IMR-90 (cell line): ENCODE measurements around the gene ATP2C2. TPM values are rescaled to one million over a fixed set of nuclear protein-coding genes. Genes with fewer than 3 reads are reported as not detected.

Source experiments
- ATAC-seq: fragments of 200-7000 bp; cut with Tn5 transposase; 2 replicates; pipeline ENCODE4 v1.9.1; 2020; ENCODE audit warnings: low read depth, mild to moderate bottlenecking, moderate library complexity
- BruUV-seq: library from RNA; stranded (reverse); fragments of 400-500 nt; replicated peaks from 2 replicates; lab custom pipeline; 2021; lab: Mats Ljungman, UMichigan
- CTCF ChIA-PET: fragments of 300-600 bp; formaldehyde crosslinking; extraction: SDS; loops from one replicate; lab custom pipeline; 2021; ENCODE audit warnings: antibody characterized with exemption; lab: Yijun Ruan, JAX
- POLR2A ChIA-PET: fragments of 300-600 bp; sonication (Branson Sonifier 250); formaldehyde crosslinking; loops from one replicate; lab custom pipeline; 2022; ENCODE audit warnings: antibody characterized with exemption; ENCODE audit not compliant: unreplicated experiment; lab: Charles Lee
- DNase-seq: peaks from one replicate; pipeline ENCODE4 v3.0.0; 2013
- H2AFZ ChIP-seq: replicated peaks from 2 replicates; pipeline ENCODE3; 2013; ENCODE audit warnings: low read length, mild to moderate bottlenecking; ENCODE audit not compliant: poor library complexity
- H2AK5ac ChIP-seq: 2 replicates; pipeline ENCODE4 v1.6.1; 2013; ENCODE audit warnings: low read depth, low read length, inconsistent platforms
- H2AK9ac ChIP-seq: replicated peaks from 2 replicates; pipeline ENCODE3; 2013; ENCODE audit warnings: mild to moderate bottlenecking, low read depth, low read length, moderate library complexity; ENCODE audit not compliant: poor library complexity
- H2BK120ac ChIP-seq: 2 replicates; pipeline ENCODE4 v1.6.1; 2013; ENCODE audit warnings: low read depth, low read length, inconsistent platforms
- H2BK15ac ChIP-seq: 3 replicates; pipeline ENCODE4 v1.6.1; 2013; ENCODE audit warnings: low read depth, low read length, inconsistent platforms
- H2BK20ac ChIP-seq: 2 replicates; pipeline ENCODE4 v1.6.1; 2013; ENCODE audit warnings: low read depth, mild to moderate bottlenecking, inconsistent platforms, low read length, moderate library complexity
- H2BK5ac ChIP-seq: 2 replicates; pipeline ENCODE4 v1.6.1; 2013; ENCODE audit warnings: mild to moderate bottlenecking, low read depth, low read length, inconsistent platforms; ENCODE audit not compliant: poor library complexity, severe bottlenecking
- H3K14ac ChIP-seq: replicated peaks from 2 replicates; pipeline ENCODE4 v1.6.1; 2013; ENCODE audit warnings: low read depth, low read length, inconsistent platforms
- H3K18ac ChIP-seq: 2 replicates; pipeline ENCODE4 v1.6.1; 2013; ENCODE audit warnings: low read depth, low read length, control low read depth
- H3K23ac ChIP-seq: 2 replicates; pipeline ENCODE4 v1.6.1; 2013; ENCODE audit warnings: low read depth, low read length, inconsistent platforms
- H3K27ac ChIP-seq: 2 replicates; pipeline ENCODE4 v1.5.1; 2013; ENCODE audit warnings: mild to moderate bottlenecking, control low read depth, low read length; ENCODE audit not compliant: insufficient read depth
- H3K27me3 ChIP-seq: 2 replicates; pipeline ENCODE4 v1.6.1; 2013; ENCODE audit warnings: low read length; ENCODE audit not compliant: control insufficient read depth, insufficient read depth
- H3K36me3 ChIP-seq: 2 replicates; pipeline ENCODE4 v1.6.1; 2013; ENCODE audit warnings: low read length, mixed read lengths; ENCODE audit not compliant: control insufficient read depth, insufficient read depth
- H3K4ac ChIP-seq: 2 replicates; pipeline ENCODE4 v1.6.1; 2013; ENCODE audit warnings: low read depth, low read length, inconsistent platforms
- H3K4me1 ChIP-seq: 2 replicates; pipeline ENCODE4 v1.6.1; 2013; ENCODE audit warnings: low read length, mixed read lengths; ENCODE audit not compliant: control insufficient read depth, insufficient read depth
- H3K4me2 ChIP-seq: 2 replicates; pipeline ENCODE4 v1.6.1; 2013; ENCODE audit warnings: low read depth, mild to moderate bottlenecking, control low read depth, low read length, moderate library complexity
- H3K4me3 ChIP-seq: 2 replicates; pipeline ENCODE4 v1.5.1; 2013; ENCODE audit warnings: low read depth, mild to moderate bottlenecking, control low read depth, low read length, moderate library complexity; ENCODE audit not compliant: insufficient read depth
- H3K56ac ChIP-seq: 2 replicates; pipeline ENCODE4 v1.6.1; 2013; ENCODE audit warnings: low read length, inconsistent platforms; ENCODE audit not compliant: insufficient read depth; ENCODE audit errors: extremely low read depth
- H3K79me1 ChIP-seq, 2 experiments: 2 replicates each; pipeline ENCODE4 v1.6.1; 2013; ENCODE audit warnings: low read length in 2 of 2, inconsistent platforms in 1 of 2, low read depth in 1 of 2
- H3K9ac ChIP-seq: 2 replicates; pipeline ENCODE4 v1.6.1; 2013; ENCODE audit warnings: low read depth, low read length, control low read depth
- H3K9me1 ChIP-seq: 2 replicates; pipeline ENCODE4 v1.6.1; 2013; ENCODE audit warnings: low read length, inconsistent platforms; ENCODE audit not compliant: insufficient read depth
- H3K9me3 ChIP-seq: 2 replicates; pipeline ENCODE4 v1.6.1; 2013; ENCODE audit warnings: low read length; ENCODE audit not compliant: control insufficient read depth, insufficient read depth
- H4K20me1 ChIP-seq: 2 replicates; pipeline ENCODE4 v1.6.1; 2013; ENCODE audit warnings: low read length, inconsistent platforms; ENCODE audit not compliant: insufficient read depth
- H4K5ac ChIP-seq: 2 replicates; pipeline ENCODE4 v1.6.1; 2013; ENCODE audit warnings: mild to moderate bottlenecking, low read depth, low read length, control low read depth
- H4K8ac ChIP-seq, 2 experiments: 2 replicates each; pipeline ENCODE4 v1.6.1; 2013; ENCODE audit warnings: low read depth in 2 of 2, low read length in 2 of 2, control low read depth in 1 of 2, inconsistent platforms in 1 of 2
- H4K91ac ChIP-seq: 2 replicates; pipeline ENCODE4 v1.6.1; 2013; ENCODE audit warnings: low read depth, low read length, inconsistent platforms; ENCODE audit not compliant: insufficient read depth
- BHLHE40 ChIP-seq: fragments of 150-350 bp; IDR thresholded peaks from 2 replicates; pipeline ENCODE4 v1.6.1; 2016; ENCODE audit warnings: mild to moderate bottlenecking, low read depth, low read length
- CEBPB ChIP-seq: IDR thresholded peaks from 2 replicates; pipeline ENCODE4 v1.6.1; 2012; ENCODE audit warnings: low read depth, low read length, improper control_type of control experiment
- POLR2A ChIP-seq: IDR thresholded peaks from 2 replicates; pipeline ENCODE4 v1.6.1; 2012; ENCODE audit warnings: mild to moderate bottlenecking, low read depth, low read length
- RFX5 ChIP-seq: IDR thresholded peaks from 2 replicates; pipeline ENCODE4 v1.8.0; 2012; ENCODE audit warnings: low read depth, mild to moderate bottlenecking, low read length, moderate library complexity
- WGBS, 2 experiments: methylation state at CpG; one replicate each; pipeline versions ENCODE4 v1.1.5 to v1.1.7; 2013; ENCODE audit warnings: missing lambda C conversion rate in 2 of 2; ENCODE audit not compliant: insufficient read length in 1 of 2; ENCODE audit errors: extremely low coverage in 2 of 2; 5-methylcytosine and 5-hydroxymethylcytosine counted together
- dilution Hi-C: fragments of 300-500 bp; cut with HindIII; formaldehyde crosslinking; loops from one replicate; pipeline ENCODE4 v1.14.3; 2018; ENCODE audit warnings: low sequenced_read_pairs; ENCODE audit not compliant: unreplicated experiment
- in situ Hi-C: fragments of 300-500 bp; cut with MboI; formaldehyde crosslinking; loops from 3 replicates; pipeline ENCODE4 v1.14.3; 2019; ENCODE audit warnings: low sequenced_read_pairs, inconsistent platforms, mixed read lengths
- intact Hi-C: fragments of 100-400 bp; cut with micrococcal nuclease; formaldehyde crosslinking; loops from 2 replicates; pipeline ENCODE4 v1.10.0; 2022
- polyA plus RNA-seq, 3 experiments: library from polyadenylated mRNA; depleted of rRNA; stranded (reverse); fragments of >200 nt; gene quantifications; 2 replicates each; pipeline ENCODE4 v1.2.3, GENCODE V29; 2012; ENCODE audit warnings: low replicate concordance in 1 of 3
- total RNA-seq: library from RNA; depleted of rRNA; stranded (reverse); fragments of >200 nt; gene quantifications from 2 replicates; pipeline ENCODE4 v1.2.3, GENCODE V29; 2012
- TF ChIP-seq, protein P1 (sequence below): fragments of 150-350 bp; IDR thresholded peaks from 2 replicates; pipeline ENCODE4 v1.6.1; 2016; ENCODE audit warnings: low read depth, mild to moderate bottlenecking, low read length, moderate library complexity, borderline replicate concordance

ATP2C2 gene
- total and polyA plus RNA-seq, 2 of the 4 experiments (the other 2 are of a cell fraction): not detected

GRCh38 chr16:84407588-84408313 is 39.4 kb downstream of the ATP2C2 start:
- Histone ChIP-seq H3K27me3 (peaks cover 49% of the 10 kb centered on the region), H4K8ac (no peak overlapping the region), H3K4me2 (no peak overlapping the region), H3K4me3 (no peak overlapping the region), H3K9me1 (no peaks in the 10 kb centered on the region), H2AK9ac (no peak overlapping the region), H3K9ac (no peak overlapping the region), H3K27ac (no peak overlapping the region), H4K91ac (no peak overlapping the region), H2BK5ac (no peak overlapping the region), H3K14ac (no peak overlapping the region), H2BK20ac (no peak overlapping the region), H4K20me1 (no peaks in the 10 kb centered on the region), H2AFZ (no peak overlapping the region), H3K79me1 (no peaks in the 10 kb centered on the region), H3K23ac (no peak overlapping the region), H3K9me3 (no peaks in the 10 kb centered on the region; the same call in 1 of the 2 replicates), H4K5ac (no peak overlapping the region), H2BK120ac (no peak overlapping the region), H3K56ac (no peak overlapping the region), H3K36me3 (no peaks in the 10 kb centered on the region), H3K4me1 (no peaks in the 10 kb centered on the region), H3K4ac (no peak overlapping the region), H2BK15ac (no peak overlapping the region), H3K18ac (no peak overlapping the region), H2AK5ac (no peak overlapping the region)
- CTCF ChIA-PET: no interaction called here
- TF ChIP-seq BHLHE40 (no peak), CEBPB (no peak), RFX5 (no peak), POLR2A (no peak)
- TF ChIP-seq, protein P1, sequence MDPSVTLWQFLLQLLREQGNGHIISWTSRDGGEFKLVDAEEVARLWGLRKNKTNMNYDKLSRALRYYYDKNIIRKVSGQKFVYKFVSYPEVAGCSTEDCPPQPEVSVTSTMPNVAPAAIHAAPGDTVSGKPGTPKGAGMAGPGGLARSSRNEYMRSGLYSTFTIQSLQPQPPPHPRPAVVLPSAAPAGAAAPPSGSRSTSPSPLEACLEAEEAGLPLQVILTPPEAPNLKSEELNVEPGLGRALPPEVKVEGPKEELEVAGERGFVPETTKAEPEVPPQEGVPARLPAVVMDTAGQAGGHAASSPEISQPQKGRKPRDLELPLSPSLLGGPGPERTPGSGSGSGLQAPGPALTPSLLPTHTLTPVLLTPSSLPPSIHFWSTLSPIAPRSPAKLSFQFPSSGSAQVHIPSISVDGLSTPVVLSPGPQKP: no peak
- DNase-seq: no peak
- no peak for ATAC-seq
- intact Hi-C loops: no loop called here
- WGBS, 2 experiments: no CpG with 5 or more reads among the region's 9 CpGs
- POLR2A ChIA-PET: no interaction called here
- in situ Hi-C loops: no loop called here
- no TSS peak for BruUV-seq
- dilution Hi-C loops: no loop called here
